ENCODE results near the gene CPM.

The CPM gene

GRCh38 chr12:68932961-68933893 lies at the start of gene CPM:
TSS of gene CPM (minus strand) at chr12:68933171. CDS start at chr12:68932837, 334 bp downstream.
- DNase-seq = peak; percentile 92

- DNase-seq = no peak
These were observed 48.5 kb upstream of the CPM start for GRCh38 chr12:68981516-68981915.

GRCh38 chr12:68980476-68981212 lies 47.7 kb upstream of the CPM start:
- DNase-seq = no peak

- DNase-seq = no peak
These were observed 45.7 kb upstream of the CPM start for GRCh38 chr12:68978678-68979077.

GRCh38 chr12:68977909-68978610 lies 45.1 kb upstream of the CPM start:
- DNase-seq = no peak

- DNase-seq = no peak
These were observed 44.4 kb upstream of the CPM start for GRCh38 chr12:68977335-68977734.

GRCh38 chr12:68976395-68976841 lies 43.4 kb upstream of the CPM start:
- DNase-seq = no peak

GRCh38 chr12:68975811-68976210 lies 42.8 kb upstream of the CPM start:
- DNase-seq = no peak

GRCh38 chr12:68972595-68972994 lies 39.6 kb upstream of the CPM start:
- peak; percentile 82 for DNase-seq

GRCh38 chr12:68971404-68971803 lies 38.4 kb upstream of the CPM start:
- DNase-seq = peak; percentile 91

GRCh38 chr12:68970951-68971350 lies 38.0 kb upstream of the CPM start:
- DNase-seq = no peak

- DNase-seq = no peak
These were observed 37.3 kb upstream of the CPM start for GRCh38 chr12:68970306-68970705.

GRCh38 chr12:68967046-68967445 lies 34.1 kb upstream of the CPM start:
- no peak for DNase-seq

GRCh38 chr12:68963856-68964745 lies 31.1 kb upstream of the CPM start:
- peak; percentile 41 for DNase-seq

GRCh38 chr12:68962877-68963855 lies 30.2 kb upstream of the CPM start:
- peak; percentile 89 for DNase-seq

GRCh38 chr12:68959891-68960464 lies 27.0 kb upstream of the CPM start:
- DNase-seq = no peak

- DNase-seq = peak; percentile 80
These were observed 26.3 kb upstream of the CPM start for GRCh38 chr12:68959143-68959858.

GRCh38 chr12:68958322-68958721 lies 25.4 kb upstream of the CPM start:
- peak; percentile 92 for DNase-seq

- DNase-seq = no peak
These were observed 24.3 kb upstream of the CPM start for GRCh38 chr12:68957273-68957672.

- no peak for DNase-seq
These were observed 23.5 kb upstream of the CPM start for GRCh38 chr12:68956466-68956865.
